Neural cell (in vitro differentiated cells): ENCODE measurements around the gene CYP11A1. TPM values are rescaled to one million over a fixed set of nuclear protein-coding genes. Genes with fewer than 3 reads are reported as not detected.

Source experiments
- H2AFZ ChIP-seq: fragments of 200-600, 300-800 bp; sonication (generic), shearing (Covaris generic); 2 replicates; pipeline ENCODE4 v1.6.0; 2014; ENCODE audit warnings: low read depth, mild to moderate bottlenecking, antibody characterized with exemption, low read length, moderate library complexity
- H3F3A ChIP-seq: fragments of 200-600 bp; shearing (Covaris generic); 2 replicates; pipeline ENCODE4 v1.6.1; 2016; ENCODE audit warnings: mild to moderate bottlenecking, moderate library complexity, mixed read lengths, antibody characterized with exemption, low read length; ENCODE audit not compliant: insufficient read depth, poor library complexity, severe bottlenecking
- H3K27ac ChIP-seq: fragments of 200-600, 300-800 bp; sonication (generic), shearing (Covaris generic); 2 replicates; pipeline ENCODE4 v1.5.1; 2014; ENCODE audit warnings: mild to moderate bottlenecking, low read length, moderate library complexity
- H3K27me3 ChIP-seq: fragments of 300-800, 200-600 bp; sonication (generic), shearing (Covaris generic); 2 replicates; pipeline ENCODE4 v1.6.0; 2014; ENCODE audit warnings: mild to moderate bottlenecking, low read depth, low read length, moderate library complexity; ENCODE audit not compliant: insufficient read depth
- H3K36me3 ChIP-seq: fragments of 300-800, 200-600 bp; sonication (generic), shearing (Covaris generic); 2 replicates; pipeline ENCODE4 v1.5.1; 2014; ENCODE audit warnings: mild to moderate bottlenecking, antibody characterized with exemption, low read length, moderate library complexity; ENCODE audit not compliant: insufficient read depth
- H3K4me2 ChIP-seq: fragments of 300-800, 200-600 bp; sonication (generic), shearing (Covaris generic); 2 replicates; pipeline ENCODE4 v1.6.0; 2014; ENCODE audit warnings: mild to moderate bottlenecking, low read length
- H3K4me3 ChIP-seq: fragments of 300-800, 200-600 bp; sonication (generic), shearing (Covaris generic); 2 replicates; pipeline ENCODE4 v1.5.1; 2014; ENCODE audit warnings: mild to moderate bottlenecking, low read length, moderate library complexity
- H3K79me2 ChIP-seq: fragments of 200-600 bp; shearing (Covaris generic); replicated peaks from 2 replicates; pipeline ENCODE4 v1.6.0; 2014; ENCODE audit warnings: mild to moderate bottlenecking, low read length, moderate library complexity; ENCODE audit not compliant: insufficient read depth
- H3K9ac ChIP-seq: fragments of 300-800, 200-600 bp; sonication (generic), shearing (Covaris generic); 2 replicates; pipeline ENCODE4 v1.6.1; 2016; ENCODE audit warnings: mild to moderate bottlenecking, low read length, mixed read lengths
- H3K9me2 ChIP-seq: fragments of 200-600 bp; shearing (Covaris generic); 2 replicates; pipeline ENCODE4 v1.6.1; 2016; ENCODE audit warnings: mild to moderate bottlenecking, low read length, mixed read lengths; ENCODE audit not compliant: insufficient read depth
- H3K9me3 ChIP-seq: fragments of 200-600, 300-800 bp; sonication (generic), shearing (Covaris generic); 2 replicates; pipeline ENCODE4 v1.6.1; 2016; ENCODE audit warnings: mild to moderate bottlenecking, mixed run types, low read length, moderate library complexity, mixed read lengths
- H4K20me1 ChIP-seq: fragments of 200-600 bp; shearing (Covaris generic); 2 replicates; pipeline ENCODE4 v1.6.1; 2016; ENCODE audit warnings: mild to moderate bottlenecking, mixed run types; ENCODE audit not compliant: insufficient read depth
- EP300 ChIP-seq: fragments of 450-650 bp; conservative IDR thresholded peaks from 2 replicates; pipeline ENCODE4 v1.6.1; 2014; ENCODE audit warnings: antibody characterized with exemption, mild to moderate bottlenecking, moderate library complexity; ENCODE audit not compliant: poor library complexity, severe bottlenecking
- EZH2 ChIP-seq: fragments of 200-600, 300-800 bp; shearing (Covaris generic), sonication (generic); IDR thresholded peaks from 2 replicates; pipeline ENCODE4 v1.6.1; 2014; ENCODE audit warnings: antibody characterized with exemption, low read length, borderline replicate concordance, mild to moderate bottlenecking; ENCODE audit not compliant: insufficient read depth, poor library complexity, severe bottlenecking
- MXI1 ChIP-seq: fragments of 450-650 bp; conservative IDR thresholded peaks from 2 replicates; pipeline ENCODE4 v1.6.1; 2014; ENCODE audit warnings: antibody characterized with exemption, mild to moderate bottlenecking; ENCODE audit not compliant: poor library complexity, severe bottlenecking
- POLR2AphosphoS5 ChIP-seq: IDR thresholded peaks from 2 replicates; pipeline ENCODE4 v1.6.1; 2012
- RAD21 ChIP-seq: fragments of 450-650 bp; conservative IDR thresholded peaks from 2 replicates; pipeline ENCODE4 v1.6.1; 2014; ENCODE audit warnings: antibody characterized with exemption, mild to moderate bottlenecking, moderate library complexity
- SMC3 ChIP-seq: fragments of 450-650 bp; conservative IDR thresholded peaks from 2 replicates; pipeline ENCODE4 v1.6.1; 2014; ENCODE audit warnings: antibody characterized with exemption, mild to moderate bottlenecking, moderate library complexity; ENCODE audit not compliant: poor library complexity
- TAF1 ChIP-seq: IDR thresholded peaks from 2 replicates; pipeline ENCODE4 v1.6.1; 2012; ENCODE audit warnings: low read depth
- polyA plus RNA-seq: library from polyadenylated mRNA; depleted of rRNA; stranded (reverse); fragments of >200 nt; gene quantifications from 2 replicates; pipeline ENCODE4 v1.2.3, GENCODE V29; 2014
- TF ChIP-seq, protein P1 (sequence below): IDR thresholded peaks from 2 replicates; pipeline ENCODE4 v1.6.1; 2012; ENCODE audit warnings: borderline replicate concordance
- TF ChIP-seq, protein P2 (sequence below): fragments of 450-650 bp; IDR thresholded peaks from 2 replicates; pipeline ENCODE4 v1.5.1; 2014; ENCODE audit warnings: antibody characterized with exemption, mild to moderate bottlenecking, moderate library complexity; ENCODE audit not compliant: poor library complexity, severe bottlenecking

Gene CYP11A1
- polyA plus RNA-seq, 1 donor from 2014 or later, result not detected

DNA sequence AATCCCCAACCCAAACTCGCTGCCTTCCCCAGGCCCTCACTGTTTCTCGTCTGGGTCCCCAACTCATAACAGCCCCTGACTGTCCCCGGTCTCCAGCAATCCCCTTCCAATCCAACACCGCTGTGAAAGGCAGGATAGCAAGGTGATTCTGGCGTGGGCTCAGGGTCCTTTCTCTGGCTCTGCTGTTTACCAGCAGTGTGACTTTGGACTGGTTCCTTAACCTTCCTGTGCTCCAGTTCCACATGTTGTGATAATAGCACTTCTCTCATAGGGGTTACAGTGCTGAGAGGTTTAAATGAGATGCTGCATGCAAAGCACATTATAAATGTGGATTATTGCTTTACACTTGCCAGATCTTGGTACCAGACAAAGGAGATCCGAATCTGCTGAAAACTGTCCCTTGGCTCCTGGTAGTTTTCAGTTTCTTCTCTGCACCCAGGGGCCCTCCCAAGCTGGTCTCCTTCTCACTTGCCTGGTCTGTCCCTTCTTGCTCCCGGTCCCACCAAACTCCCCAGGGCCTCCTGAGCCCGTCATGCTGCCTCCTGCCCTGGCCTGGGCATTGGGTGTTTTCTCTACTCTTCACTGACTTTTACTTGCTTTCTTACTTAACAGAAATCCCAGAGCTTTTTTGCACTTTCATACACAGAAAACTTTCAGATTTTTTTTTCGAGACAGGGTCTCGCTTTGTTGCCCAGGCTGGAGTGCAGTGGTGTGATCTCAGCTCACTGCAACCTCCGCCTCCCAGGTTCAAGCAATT is 26.8 kb upstream of the CYP11A1 start:
- no peak overlapping the region for H3K27ac ChIP-seq
- no peaks in the 10 kb centered on the region for H3K9me3 ChIP-seq
- H3K27me3 ChIP-seq, result no peaks in the 10 kb centered on the region
- no peaks in the 10 kb centered on the region for H4K20me1 ChIP-seq
- no peaks in the 10 kb centered on the region for H3K36me3 ChIP-seq
- H3K9me2 ChIP-seq, result no peaks in the 10 kb centered on the region
- no peaks in the 10 kb centered on the region for H3K79me2 ChIP-seq
- no peak overlapping the region for H3K4me3 ChIP-seq
- TF ChIP-seq RAD21 (no peak), MXI1 (no peak), EP300 (no peak), EZH2 (no peak)
- TF ChIP-seq, protein P1, sequence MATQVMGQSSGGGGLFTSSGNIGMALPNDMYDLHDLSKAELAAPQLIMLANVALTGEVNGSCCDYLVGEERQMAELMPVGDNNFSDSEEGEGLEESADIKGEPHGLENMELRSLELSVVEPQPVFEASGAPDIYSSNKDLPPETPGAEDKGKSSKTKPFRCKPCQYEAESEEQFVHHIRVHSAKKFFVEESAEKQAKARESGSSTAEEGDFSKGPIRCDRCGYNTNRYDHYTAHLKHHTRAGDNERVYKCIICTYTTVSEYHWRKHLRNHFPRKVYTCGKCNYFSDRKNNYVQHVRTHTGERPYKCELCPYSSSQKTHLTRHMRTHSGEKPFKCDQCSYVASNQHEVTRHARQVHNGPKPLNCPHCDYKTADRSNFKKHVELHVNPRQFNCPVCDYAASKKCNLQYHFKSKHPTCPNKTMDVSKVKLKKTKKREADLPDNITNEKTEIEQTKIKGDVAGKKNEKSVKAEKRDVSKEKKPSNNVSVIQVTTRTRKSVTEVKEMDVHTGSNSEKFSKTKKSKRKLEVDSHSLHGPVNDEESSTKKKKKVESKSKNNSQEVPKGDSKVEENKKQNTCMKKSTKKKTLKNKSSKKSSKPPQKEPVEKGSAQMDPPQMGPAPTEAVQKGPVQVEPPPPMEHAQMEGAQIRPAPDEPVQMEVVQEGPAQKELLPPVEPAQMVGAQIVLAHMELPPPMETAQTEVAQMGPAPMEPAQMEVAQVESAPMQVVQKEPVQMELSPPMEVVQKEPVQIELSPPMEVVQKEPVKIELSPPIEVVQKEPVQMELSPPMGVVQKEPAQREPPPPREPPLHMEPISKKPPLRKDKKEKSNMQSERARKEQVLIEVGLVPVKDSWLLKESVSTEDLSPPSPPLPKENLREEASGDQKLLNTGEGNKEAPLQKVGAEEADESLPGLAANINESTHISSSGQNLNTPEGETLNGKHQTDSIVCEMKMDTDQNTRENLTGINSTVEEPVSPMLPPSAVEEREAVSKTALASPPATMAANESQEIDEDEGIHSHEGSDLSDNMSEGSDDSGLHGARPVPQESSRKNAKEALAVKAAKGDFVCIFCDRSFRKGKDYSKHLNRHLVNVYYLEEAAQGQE, result no peak
- TF ChIP-seq, protein P2, sequence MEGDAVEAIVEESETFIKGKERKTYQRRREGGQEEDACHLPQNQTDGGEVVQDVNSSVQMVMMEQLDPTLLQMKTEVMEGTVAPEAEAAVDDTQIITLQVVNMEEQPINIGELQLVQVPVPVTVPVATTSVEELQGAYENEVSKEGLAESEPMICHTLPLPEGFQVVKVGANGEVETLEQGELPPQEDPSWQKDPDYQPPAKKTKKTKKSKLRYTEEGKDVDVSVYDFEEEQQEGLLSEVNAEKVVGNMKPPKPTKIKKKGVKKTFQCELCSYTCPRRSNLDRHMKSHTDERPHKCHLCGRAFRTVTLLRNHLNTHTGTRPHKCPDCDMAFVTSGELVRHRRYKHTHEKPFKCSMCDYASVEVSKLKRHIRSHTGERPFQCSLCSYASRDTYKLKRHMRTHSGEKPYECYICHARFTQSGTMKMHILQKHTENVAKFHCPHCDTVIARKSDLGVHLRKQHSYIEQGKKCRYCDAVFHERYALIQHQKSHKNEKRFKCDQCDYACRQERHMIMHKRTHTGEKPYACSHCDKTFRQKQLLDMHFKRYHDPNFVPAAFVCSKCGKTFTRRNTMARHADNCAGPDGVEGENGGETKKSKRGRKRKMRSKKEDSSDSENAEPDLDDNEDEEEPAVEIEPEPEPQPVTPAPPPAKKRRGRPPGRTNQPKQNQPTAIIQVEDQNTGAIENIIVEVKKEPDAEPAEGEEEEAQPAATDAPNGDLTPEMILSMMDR, result no peak
- H3K4me2 ChIP-seq, result no peak overlapping the region
- H3K9ac ChIP-seq, result no peak overlapping the region
- no peak overlapping the region for H2AFZ ChIP-seq
- H3F3A ChIP-seq, result no peaks in the 10 kb centered on the region

DNA sequence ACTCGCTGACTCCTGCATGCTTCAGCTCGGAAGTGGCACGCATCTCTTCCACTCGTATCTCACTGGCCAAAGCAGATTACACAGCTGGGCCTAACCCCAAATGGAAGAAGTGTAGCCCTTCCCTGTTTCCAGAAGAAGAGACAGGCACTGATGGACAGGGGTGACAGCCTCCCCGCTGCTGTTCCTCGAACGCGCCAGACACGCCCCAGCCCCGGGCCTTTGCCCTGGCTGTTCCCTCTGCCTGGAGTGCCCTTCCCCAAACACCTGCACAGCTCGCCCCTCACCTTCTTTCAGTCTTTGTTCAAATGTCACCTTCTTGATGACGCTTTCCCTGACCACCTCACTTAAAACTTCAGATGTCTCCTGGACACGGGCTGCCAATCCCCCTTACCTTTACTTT is 26.0 kb upstream of the CYP11A1 start:
- no peaks in the 10 kb centered on the region for H3K79me2 ChIP-seq
- no peaks in the 10 kb centered on the region for H3K27me3 ChIP-seq
- H4K20me1 ChIP-seq, result no peaks in the 10 kb centered on the region
- TF ChIP-seq TAF1 (no peak), EZH2 (no peak), SMC3 (no peak), RAD21 (no peak), MXI1 (no peak), POLR2AphosphoS5 (no peak)
- TF ChIP-seq, protein P1, result no peak
- TF ChIP-seq, protein P2, result no peak
- H3F3A ChIP-seq, result no peaks in the 10 kb centered on the region
- H3K9me2 ChIP-seq, result no peaks in the 10 kb centered on the region
- no peak overlapping the region for H3K4me3 ChIP-seq
- H3K27ac ChIP-seq, result no peak overlapping the region
- H2AFZ ChIP-seq, result no peak overlapping the region
- no peak overlapping the region for H3K4me2 ChIP-seq
- H3K36me3 ChIP-seq, result no peaks in the 10 kb centered on the region
- H3K9ac ChIP-seq, result no peak overlapping the region
- no peaks in the 10 kb centered on the region for H3K9me3 ChIP-seq
